HEK293 (cell line): ENCODE measurements around the gene GAREM1.

ENCODE experiments used
- CTCF ChIA-PET: fragments of 350-600 bp; formaldehyde crosslinking; extraction: SDS; loops from one replicate; lab custom pipeline; 2021; ENCODE audit warnings: antibody characterized with exemption; lab: Yijun Ruan, JAX
- POLR2A ChIA-PET: fragments of 300-600 bp; formaldehyde crosslinking; extraction: SDS; loops from one replicate; lab custom pipeline; 2020; ENCODE audit warnings: antibody characterized with exemption, inconsistent platforms; lab: Yijun Ruan, JAX
- H3K27ac ChIP-seq: fragments of 200-500 bp; sonication (Bioruptor generic); 2 replicates; pipeline ENCODE4 v1.5.1; 2014; ENCODE audit warnings: low read depth, low read length, control low read depth, inconsistent platforms; ENCODE audit errors: extremely low read depth
- H3K36me3 ChIP-seq, 2 experiments: fragments of 200-500 bp in 1 of 2; sonication (Bioruptor generic) in 1 of 2; 1 replicate in 1 of 2; 2 replicates in 1 of 2; pipeline ENCODE4 v1.5.1; 2014 to 2017; ENCODE audit warnings: inconsistent platforms in 2 of 2, low read length in 2 of 2; ENCODE audit not compliant: control insufficient read depth in 2 of 2, insufficient read depth in 1 of 2
- H3K4me1 ChIP-seq: fragments of 200-500 bp; sonication (Bioruptor generic); 2 replicates; pipeline ENCODE4 v1.5.1; 2014; ENCODE audit warnings: mild to moderate bottlenecking, low read length, inconsistent platforms; ENCODE audit not compliant: control insufficient read depth, insufficient read depth
- H3K4me3 ChIP-seq: 2 replicates; pipeline ENCODE4 v1.5.1; 2011; ENCODE audit warnings: low read depth, mild to moderate bottlenecking, control low read depth, low read length, moderate library complexity
- H3K9me3 ChIP-seq: fragments of 200-500 bp; sonication (Bioruptor generic); 2 replicates; pipeline ENCODE4 v1.5.1; 2014; ENCODE audit warnings: low read depth, low read length, inconsistent platforms; ENCODE audit not compliant: control insufficient read depth, insufficient read depth
- GLI4 ChIP-seq: fragments of 450-650 bp; formaldehyde crosslinking; IDR thresholded peaks from 2 replicates; pipeline ENCODE4 v1.5.1; 2016; ENCODE audit warnings: missing biosample characterization, missing genetic modification characterization
- IKZF3 ChIP-seq: fragments of 450-650 bp; IDR thresholded peaks from 2 replicates; pipeline ENCODE4 v1.5.0; 2018; ENCODE audit warnings: missing biosample characterization, mild to moderate bottlenecking, missing genetic modification characterization, moderate library complexity
- MZF1 ChIP-seq: fragments of 450-650 bp; formaldehyde crosslinking; IDR thresholded peaks from 2 replicates; pipeline ENCODE4 v1.5.1; 2017; ENCODE audit warnings: missing biosample characterization, missing genetic modification characterization, borderline replicate concordance
- REPIN1 ChIP-seq: fragments of 450-650 bp; formaldehyde crosslinking; IDR thresholded peaks from 2 replicates; pipeline ENCODE4 v1.5.1; 2017; ENCODE audit warnings: missing biosample characterization, missing genetic modification characterization, low read depth
- SP2 ChIP-seq: fragments of 450-650 bp; formaldehyde crosslinking; IDR thresholded peaks from 2 replicates; pipeline ENCODE4 v1.5.1; 2016; ENCODE audit warnings: missing biosample characterization, missing genetic modification characterization
- ZIC2 ChIP-seq: fragments of 450-650 bp; formaldehyde crosslinking; IDR thresholded peaks from 2 replicates; pipeline ENCODE4 v1.5.1; 2016; ENCODE audit warnings: missing biosample characterization, missing genetic modification characterization
- ZNF132 ChIP-seq: fragments of 450-650 bp; formaldehyde crosslinking; IDR thresholded peaks from 2 replicates; pipeline ENCODE4 v1.5.1; 2017; ENCODE audit warnings: missing biosample characterization, missing genetic modification characterization, borderline replicate concordance
- ZNF335 ChIP-seq: fragments of 450-650 bp; formaldehyde crosslinking; conservative IDR thresholded peaks from 2 replicates; pipeline ENCODE4 v1.5.1; 2016; ENCODE audit warnings: missing biosample characterization, missing genetic modification characterization
- ZNF423 ChIP-seq: fragments of 450-650 bp; formaldehyde crosslinking; IDR thresholded peaks from 2 replicates; pipeline ENCODE4 v1.5.1; 2016; ENCODE audit warnings: missing biosample characterization, missing genetic modification characterization
- ZNF664 ChIP-seq: fragments of 450-650 bp; formaldehyde crosslinking; IDR thresholded peaks from 2 replicates; pipeline ENCODE4 v1.5.1; 2016; ENCODE audit warnings: missing biosample characterization, missing genetic modification characterization
- ZSCAN30 ChIP-seq: fragments of 450-650 bp; IDR thresholded peaks from 2 replicates; pipeline ENCODE4 v1.5.1; 2018; ENCODE audit warnings: missing biosample characterization, mild to moderate bottlenecking, missing genetic modification characterization, moderate library complexity
- TF ChIP-seq, protein P1 (sequence below): fragments of 450-650 bp; formaldehyde crosslinking; IDR thresholded peaks from 2 replicates; pipeline ENCODE4 v1.5.1; 2017; ENCODE audit warnings: missing biosample characterization, missing genetic modification characterization
- TF ChIP-seq, protein P2 (sequence below): fragments of 450-650 bp; formaldehyde crosslinking; IDR thresholded peaks from 2 replicates; pipeline ENCODE4 v1.5.1; 2016; ENCODE audit warnings: missing biosample characterization, missing genetic modification characterization, borderline replicate concordance
- TF ChIP-seq, protein P3 (sequence below): fragments of 450-650 bp; formaldehyde crosslinking; IDR thresholded peaks from 2 replicates; pipeline ENCODE4 v1.5.1; 2016; ENCODE audit warnings: missing biosample characterization, missing genetic modification characterization
- TF ChIP-seq, protein P4 (sequence below): fragments of 450-650 bp; formaldehyde crosslinking; conservative IDR thresholded peaks from 2 replicates; pipeline ENCODE4 v1.5.1; 2016; ENCODE audit warnings: low read depth, missing biosample characterization, missing genetic modification characterization
- TF ChIP-seq, protein P5 (sequence below): fragments of 450-650 bp; formaldehyde crosslinking; IDR thresholded peaks from 2 replicates; pipeline ENCODE4 v1.5.1; 2016; ENCODE audit warnings: missing biosample characterization, missing genetic modification characterization

The GAREM1 gene

DNA sequence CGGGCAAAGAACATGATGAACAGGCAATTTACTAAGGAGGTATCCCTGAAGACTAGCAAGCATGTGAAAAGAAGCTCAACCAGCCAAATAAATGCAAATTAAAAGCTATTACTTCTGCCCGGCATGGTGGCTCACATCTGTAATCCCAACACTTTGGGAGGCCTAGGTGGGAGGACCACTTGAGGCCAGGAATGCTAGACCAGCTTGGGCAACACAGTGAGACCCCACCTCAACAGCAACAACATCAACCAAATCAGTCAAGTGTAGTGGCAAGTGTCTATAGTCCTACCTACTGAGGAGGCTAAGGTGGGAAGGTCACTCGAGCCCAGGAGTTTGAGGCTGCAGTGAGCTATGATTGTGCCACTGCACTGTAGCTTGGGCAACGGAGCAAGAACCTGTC, 141.7 kb downstream of the GAREM1 start:
- no peak overlapping the region for H3K27ac ChIP-seq
- no peak overlapping the region for H3K4me3 ChIP-seq
- POLR2A ChIA-PET = no interaction called here
- CTCF ChIA-PET = interaction anchor here (0.5 to 1.3 kb wide), 5 partner anchors 10 to 154 kb away, joined by 3 read pairs; no protein-coding TSS in a partner anchor
- no peaks in the 10 kb centered on the region for H3K4me1 ChIP-seq
- no peaks in the 10 kb centered on the region for H3K9me3 ChIP-seq
- TF ChIP-seq GLI4 (no peak), ZSCAN30 (tag by site-specific recombination) (no peak), MZF1 (tag by site-specific recombination) (no peak), ZNF335 (tag by site-specific recombination) (no peak), IKZF3 (tag by site-specific recombination) (no peak), SP2 (no peak), ZNF423 (no peak), ZNF132 (tag by site-specific recombination) (no peak), ZIC2 (tag by site-specific recombination) (no peak), ZNF664 (tag by site-specific recombination) (no peak), REPIN1 (tag by site-specific recombination) (no peak)
- TF ChIP-seq, protein P1, sequence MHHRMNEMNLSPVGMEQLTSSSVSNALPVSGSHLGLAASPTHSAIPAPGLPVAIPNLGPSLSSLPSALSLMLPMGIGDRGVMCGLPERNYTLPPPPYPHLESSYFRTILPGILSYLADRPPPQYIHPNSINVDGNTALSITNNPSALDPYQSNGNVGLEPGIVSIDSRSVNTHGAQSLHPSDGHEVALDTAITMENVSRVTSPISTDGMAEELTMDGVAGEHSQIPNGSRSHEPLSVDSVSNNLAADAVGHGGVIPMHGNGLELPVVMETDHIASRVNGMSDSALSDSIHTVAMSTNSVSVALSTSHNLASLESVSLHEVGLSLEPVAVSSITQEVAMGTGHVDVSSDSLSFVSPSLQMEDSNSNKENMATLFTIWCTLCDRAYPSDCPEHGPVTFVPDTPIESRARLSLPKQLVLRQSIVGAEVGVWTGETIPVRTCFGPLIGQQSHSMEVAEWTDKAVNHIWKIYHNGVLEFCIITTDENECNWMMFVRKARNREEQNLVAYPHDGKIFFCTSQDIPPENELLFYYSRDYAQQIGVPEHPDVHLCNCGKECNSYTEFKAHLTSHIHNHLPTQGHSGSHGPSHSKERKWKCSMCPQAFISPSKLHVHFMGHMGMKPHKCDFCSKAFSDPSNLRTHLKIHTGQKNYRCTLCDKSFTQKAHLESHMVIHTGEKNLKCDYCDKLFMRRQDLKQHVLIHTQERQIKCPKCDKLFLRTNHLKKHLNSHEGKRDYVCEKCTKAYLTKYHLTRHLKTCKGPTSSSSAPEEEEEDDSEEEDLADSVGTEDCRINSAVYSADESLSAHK (tag by site-specific recombination) = no peak
- TF ChIP-seq, protein P2, sequence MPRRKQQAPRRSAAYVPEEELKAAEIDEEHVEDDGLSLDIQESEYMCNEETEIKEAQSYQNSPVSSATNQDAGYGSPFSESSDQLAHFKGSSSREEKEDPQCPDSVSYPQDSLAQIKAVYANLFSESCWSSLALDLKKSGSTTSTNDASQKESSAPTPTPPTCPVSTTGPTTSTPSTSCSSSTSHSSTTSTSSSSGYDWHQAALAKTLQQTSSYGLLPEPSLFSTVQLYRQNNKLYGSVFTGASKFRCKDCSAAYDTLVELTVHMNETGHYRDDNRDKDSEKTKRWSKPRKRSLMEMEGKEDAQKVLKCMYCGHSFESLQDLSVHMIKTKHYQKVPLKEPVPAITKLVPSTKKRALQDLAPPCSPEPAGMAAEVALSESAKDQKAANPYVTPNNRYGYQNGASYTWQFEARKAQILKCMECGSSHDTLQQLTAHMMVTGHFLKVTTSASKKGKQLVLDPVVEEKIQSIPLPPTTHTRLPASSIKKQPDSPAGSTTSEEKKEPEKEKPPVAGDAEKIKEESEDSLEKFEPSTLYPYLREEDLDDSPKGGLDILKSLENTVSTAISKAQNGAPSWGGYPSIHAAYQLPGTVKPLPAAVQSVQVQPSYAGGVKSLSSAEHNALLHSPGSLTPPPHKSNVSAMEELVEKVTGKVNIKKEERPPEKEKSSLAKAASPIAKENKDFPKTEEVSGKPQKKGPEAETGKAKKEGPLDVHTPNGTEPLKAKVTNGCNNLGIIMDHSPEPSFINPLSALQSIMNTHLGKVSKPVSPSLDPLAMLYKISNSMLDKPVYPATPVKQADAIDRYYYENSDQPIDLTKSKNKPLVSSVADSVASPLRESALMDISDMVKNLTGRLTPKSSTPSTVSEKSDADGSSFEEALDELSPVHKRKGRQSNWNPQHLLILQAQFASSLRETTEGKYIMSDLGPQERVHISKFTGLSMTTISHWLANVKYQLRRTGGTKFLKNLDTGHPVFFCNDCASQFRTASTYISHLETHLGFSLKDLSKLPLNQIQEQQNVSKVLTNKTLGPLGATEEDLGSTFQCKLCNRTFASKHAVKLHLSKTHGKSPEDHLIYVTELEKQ = no peak
- TF ChIP-seq, protein P3, sequence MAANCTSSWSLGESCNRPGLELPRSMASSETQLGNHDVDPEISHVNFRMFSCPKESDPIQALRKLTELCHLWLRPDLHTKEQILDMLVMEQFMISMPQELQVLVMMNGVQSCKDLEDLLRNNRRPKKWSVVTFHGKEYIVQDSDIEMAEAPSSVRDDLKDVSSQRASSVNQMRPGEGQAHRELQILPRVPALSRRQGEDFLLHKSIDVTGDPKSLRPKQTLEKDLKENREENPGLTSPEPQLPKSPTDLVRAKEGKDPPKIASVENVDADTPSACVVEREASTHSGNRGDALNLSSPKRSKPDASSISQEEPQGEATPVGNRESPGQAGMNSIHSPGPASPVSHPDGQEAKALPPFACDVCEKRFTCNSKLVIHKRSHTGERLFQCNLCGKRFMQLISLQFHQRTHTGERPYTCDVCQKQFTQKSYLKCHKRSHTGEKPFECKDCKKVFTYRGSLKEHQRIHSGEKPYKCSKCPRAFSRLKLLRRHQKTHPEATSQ (tag by site-specific recombination) = no peak
- TF ChIP-seq, protein P4, sequence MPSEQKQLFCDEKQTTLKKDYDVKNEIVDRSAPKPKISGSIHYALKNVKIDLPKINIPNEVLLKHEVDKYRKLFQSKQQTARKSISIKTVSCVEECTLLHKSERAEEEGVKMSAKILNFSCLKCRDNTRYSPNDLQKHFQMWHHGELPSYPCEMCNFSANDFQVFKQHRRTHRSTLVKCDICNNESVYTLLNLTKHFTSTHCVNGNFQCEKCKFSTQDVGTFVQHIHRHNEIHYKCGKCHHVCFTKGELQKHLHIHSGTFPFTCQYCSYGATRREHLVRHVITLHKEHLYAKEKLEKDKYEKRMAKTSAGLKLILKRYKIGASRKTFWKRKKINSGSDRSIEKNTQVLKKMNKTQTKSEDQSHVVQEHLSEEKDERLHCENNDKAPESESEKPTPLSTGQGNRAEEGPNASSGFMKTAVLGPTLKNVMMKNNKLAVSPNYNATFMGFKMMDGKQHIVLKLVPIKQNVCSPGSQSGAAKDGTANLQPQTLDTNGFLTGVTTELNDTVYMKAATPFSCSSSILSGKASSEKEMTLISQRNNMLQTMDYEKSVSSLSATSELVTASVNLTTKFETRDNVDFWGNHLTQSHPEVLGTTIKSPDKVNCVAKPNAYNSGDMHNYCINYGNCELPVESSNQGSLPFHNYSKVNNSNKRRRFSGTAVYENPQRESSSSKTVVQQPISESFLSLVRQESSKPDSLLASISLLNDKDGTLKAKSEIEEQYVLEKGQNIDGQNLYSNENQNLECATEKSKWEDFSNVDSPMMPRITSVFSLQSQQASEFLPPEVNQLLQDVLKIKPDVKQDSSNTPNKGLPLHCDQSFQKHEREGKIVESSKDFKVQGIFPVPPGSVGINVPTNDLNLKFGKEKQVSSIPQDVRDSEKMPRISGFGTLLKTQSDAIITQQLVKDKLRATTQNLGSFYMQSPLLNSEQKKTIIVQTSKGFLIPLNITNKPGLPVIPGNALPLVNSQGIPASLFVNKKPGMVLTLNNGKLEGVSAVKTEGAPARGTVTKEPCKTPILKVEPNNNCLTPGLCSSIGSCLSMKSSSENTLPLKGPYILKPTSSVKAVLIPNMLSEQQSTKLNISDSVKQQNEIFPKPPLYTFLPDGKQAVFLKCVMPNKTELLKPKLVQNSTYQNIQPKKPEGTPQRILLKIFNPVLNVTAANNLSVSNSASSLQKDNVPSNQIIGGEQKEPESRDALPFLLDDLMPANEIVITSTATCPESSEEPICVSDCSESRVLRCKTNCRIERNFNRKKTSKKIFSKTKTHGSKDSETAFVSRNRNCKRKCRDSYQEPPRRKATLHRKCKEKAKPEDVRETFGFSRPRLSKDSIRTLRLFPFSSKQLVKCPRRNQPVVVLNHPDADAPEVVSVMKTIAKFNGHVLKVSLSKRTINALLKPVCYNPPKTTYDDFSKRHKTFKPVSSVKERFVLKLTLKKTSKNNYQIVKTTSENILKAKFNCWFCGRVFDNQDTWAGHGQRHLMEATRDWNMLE (tag by site-specific recombination) = no peak
- TF ChIP-seq, protein P5, sequence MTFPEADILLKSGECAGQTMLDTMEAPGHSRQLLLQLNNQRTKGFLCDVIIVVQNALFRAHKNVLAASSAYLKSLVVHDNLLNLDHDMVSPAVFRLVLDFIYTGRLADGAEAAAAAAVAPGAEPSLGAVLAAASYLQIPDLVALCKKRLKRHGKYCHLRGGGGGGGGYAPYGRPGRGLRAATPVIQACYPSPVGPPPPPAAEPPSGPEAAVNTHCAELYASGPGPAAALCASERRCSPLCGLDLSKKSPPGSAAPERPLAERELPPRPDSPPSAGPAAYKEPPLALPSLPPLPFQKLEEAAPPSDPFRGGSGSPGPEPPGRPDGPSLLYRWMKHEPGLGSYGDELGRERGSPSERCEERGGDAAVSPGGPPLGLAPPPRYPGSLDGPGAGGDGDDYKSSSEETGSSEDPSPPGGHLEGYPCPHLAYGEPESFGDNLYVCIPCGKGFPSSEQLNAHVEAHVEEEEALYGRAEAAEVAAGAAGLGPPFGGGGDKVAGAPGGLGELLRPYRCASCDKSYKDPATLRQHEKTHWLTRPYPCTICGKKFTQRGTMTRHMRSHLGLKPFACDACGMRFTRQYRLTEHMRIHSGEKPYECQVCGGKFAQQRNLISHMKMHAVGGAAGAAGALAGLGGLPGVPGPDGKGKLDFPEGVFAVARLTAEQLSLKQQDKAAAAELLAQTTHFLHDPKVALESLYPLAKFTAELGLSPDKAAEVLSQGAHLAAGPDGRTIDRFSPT (tag by site-specific recombination) = no peak
- H3K36me3 ChIP-seq = no peaks in the 10 kb centered on the region
